ENCODE data around the gene TNS3. TPM values are rescaled to one million over a fixed set of nuclear protein-coding genes. Genes with fewer than 3 reads are reported as not detected.
A peak's percentile ranks its signal among the peaks of the same experiment; 100 is the strongest.

The TNS3 gene
- total RNA-seq, 1 donor from 2014 or later: 426 TPM

- H3K4me1 Mint-ChIP-seq (ENCODE audit: low read depth): peaks cover 98% of the 10 kb centered on the region
- no peaks in the 10 kb centered on the region for H3K27me3 Mint-ChIP-seq (ENCODE audit: low read depth)
- peak overlapping the region; percentile 50 for H3K4me3 Mint-ChIP-seq (ENCODE audit: unreplicated experiment)
- no peaks in the 10 kb centered on the region for H3K9me3 Mint-ChIP-seq (ENCODE audit: low read depth)
- DNase-seq (ENCODE audit: low spot score): no peak
- TF ChIP-seq CTCF (IDR thresholded peaks at IDR 0.05): no peak
- H3K36me3 Mint-ChIP-seq (ENCODE audit: low read depth): peaks cover 9% of the 10 kb centered on the region
- H3K27ac Mint-ChIP-seq (ENCODE audit: unreplicated experiment): peak overlapping the region; percentile 99
Observed at GRCh38 chr7:47452715-47453092, 129.2 kb downstream of the TNS3 start.

GRCh38 chr7:47452295-47452694 lies 129.6 kb downstream of the TNS3 start:
- H3K27ac Mint-ChIP-seq (ENCODE audit: unreplicated experiment): peak overlapping the region; percentile 99
- no peak for DNase-seq (ENCODE audit: low spot score)
- peaks cover 12% of the 10 kb centered on the region for H3K36me3 Mint-ChIP-seq (ENCODE audit: low read depth)
- no peak overlapping the region for H3K4me3 Mint-ChIP-seq (ENCODE audit: unreplicated experiment)
- no peaks in the 10 kb centered on the region for H3K9me3 Mint-ChIP-seq (ENCODE audit: low read depth)
- no peak for TF ChIP-seq CTCF (IDR thresholded peaks at IDR 0.05)
- no peaks in the 10 kb centered on the region for H3K27me3 Mint-ChIP-seq (ENCODE audit: low read depth)
- H3K4me1 Mint-ChIP-seq (ENCODE audit: low read depth): peaks cover 97% of the 10 kb centered on the region

- no peak for DNase-seq (ENCODE audit: low spot score)
- no peaks in the 10 kb centered on the region for H3K27me3 Mint-ChIP-seq (ENCODE audit: low read depth)
- no peak for TF ChIP-seq CTCF (IDR thresholded peaks at IDR 0.05)
- peak overlapping the region; percentile 99 for H3K27ac Mint-ChIP-seq (ENCODE audit: unreplicated experiment)
- no peak overlapping the region for H3K4me3 Mint-ChIP-seq (ENCODE audit: unreplicated experiment)
- H3K36me3 Mint-ChIP-seq (ENCODE audit: low read depth): peaks cover 15% of the 10 kb centered on the region
- H3K9me3 Mint-ChIP-seq (ENCODE audit: low read depth): no peaks in the 10 kb centered on the region
- peaks cover 99% of the 10 kb centered on the region for H3K4me1 Mint-ChIP-seq (ENCODE audit: low read depth)
Observed at GRCh38 chr7:47451851-47452205, 130.1 kb downstream of the TNS3 start.

GRCh38 chr7:47449810-47450590 lies 131.9 kb downstream of the TNS3 start:
- H3K27me3 Mint-ChIP-seq (ENCODE audit: low read depth): no peaks in the 10 kb centered on the region
- no peak overlapping the region for H3K4me3 Mint-ChIP-seq (ENCODE audit: unreplicated experiment)
- no peak for TF ChIP-seq CTCF (IDR thresholded peaks at IDR 0.05)
- no peak for DNase-seq (ENCODE audit: low spot score)
- peak overlapping the region; percentile 99 for H3K27ac Mint-ChIP-seq (ENCODE audit: unreplicated experiment)
- H3K4me1 Mint-ChIP-seq (ENCODE audit: low read depth): peaks cover 98% of the 10 kb centered on the region
- H3K36me3 Mint-ChIP-seq (ENCODE audit: low read depth): peaks cover 13% of the 10 kb centered on the region
- no peaks in the 10 kb centered on the region for H3K9me3 Mint-ChIP-seq (ENCODE audit: low read depth)

- Mint-ChIP-seq H3K27ac (ENCODE audit: unreplicated experiment) (peak overlapping the region; percentile 99), H3K9me3 (ENCODE audit: low read depth) (no peaks in the 10 kb centered on the region), H3K4me1 (ENCODE audit: low read depth) (peaks cover 98% of the 10 kb centered on the region), H3K4me3 (ENCODE audit: unreplicated experiment) (no peak overlapping the region), H3K36me3 (ENCODE audit: low read depth) (peaks cover 14% of the 10 kb centered on the region), H3K27me3 (ENCODE audit: low read depth) (no peaks in the 10 kb centered on the region)
- no peak for DNase-seq (ENCODE audit: low spot score)
- TF ChIP-seq CTCF (IDR thresholded peaks at IDR 0.05): no peak
Observed at GRCh38 chr7:47448971-47449370, 132.9 kb downstream of the TNS3 start.

Data from chondrocyte (in vitro differentiated cells).